C4-2B (cell line): Measurements from ENCODE around the gene KIAA2012.

Experiments
- H3K27ac ChIP-seq: fragments of 450-650 bp; 2 replicates; pipeline ENCODE4 v1.5.1; 2017
- ZFX ChIP-seq: fragments of 450-650 bp; IDR thresholded peaks from 2 replicates; pipeline ENCODE4 v1.6.1; 2017
- TF ChIP-seq, protein P1 (sequence below): fragments of 450-650 bp; conservative IDR thresholded peaks from 2 replicates; pipeline ENCODE4 v1.5.1; 2017; ENCODE audit warnings: mild to moderate bottlenecking

KIAA2012 gene

DNA sequence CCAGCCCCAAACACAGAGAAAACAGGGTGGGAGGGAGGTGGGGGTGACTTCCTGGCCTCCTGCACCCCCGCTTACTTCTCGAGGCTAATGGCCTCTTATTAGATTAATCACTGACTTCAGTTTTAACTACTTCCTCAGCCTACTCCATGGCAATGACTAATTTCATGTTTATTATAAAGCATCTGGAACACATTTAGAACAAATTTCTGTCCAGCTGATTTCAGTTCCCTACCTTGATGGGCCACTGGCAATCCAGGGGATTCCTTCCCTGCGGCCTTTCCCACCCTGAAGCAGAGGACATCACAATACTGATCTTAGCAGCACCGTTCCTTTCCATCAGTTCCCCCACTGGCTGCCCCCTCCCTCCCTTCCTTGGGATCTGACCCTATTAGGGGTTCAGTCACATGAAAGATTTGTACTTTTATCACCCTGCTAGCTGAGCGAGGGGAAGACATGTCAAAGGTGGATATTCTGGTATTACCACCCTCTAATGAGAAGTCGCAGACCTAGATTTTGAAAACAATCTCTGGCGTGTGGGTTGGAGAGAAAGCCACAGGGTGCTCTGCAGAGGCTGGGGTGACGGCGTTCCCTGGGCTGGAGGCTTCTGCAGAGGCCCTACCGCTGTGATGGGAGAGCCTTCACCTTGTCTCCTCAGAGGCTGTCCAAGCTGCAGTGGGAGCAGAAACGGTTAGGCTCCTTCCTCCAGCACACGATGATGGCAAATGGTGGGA is 67.6 kb downstream of the KIAA2012 start:
- TF ChIP-seq, protein P1, sequence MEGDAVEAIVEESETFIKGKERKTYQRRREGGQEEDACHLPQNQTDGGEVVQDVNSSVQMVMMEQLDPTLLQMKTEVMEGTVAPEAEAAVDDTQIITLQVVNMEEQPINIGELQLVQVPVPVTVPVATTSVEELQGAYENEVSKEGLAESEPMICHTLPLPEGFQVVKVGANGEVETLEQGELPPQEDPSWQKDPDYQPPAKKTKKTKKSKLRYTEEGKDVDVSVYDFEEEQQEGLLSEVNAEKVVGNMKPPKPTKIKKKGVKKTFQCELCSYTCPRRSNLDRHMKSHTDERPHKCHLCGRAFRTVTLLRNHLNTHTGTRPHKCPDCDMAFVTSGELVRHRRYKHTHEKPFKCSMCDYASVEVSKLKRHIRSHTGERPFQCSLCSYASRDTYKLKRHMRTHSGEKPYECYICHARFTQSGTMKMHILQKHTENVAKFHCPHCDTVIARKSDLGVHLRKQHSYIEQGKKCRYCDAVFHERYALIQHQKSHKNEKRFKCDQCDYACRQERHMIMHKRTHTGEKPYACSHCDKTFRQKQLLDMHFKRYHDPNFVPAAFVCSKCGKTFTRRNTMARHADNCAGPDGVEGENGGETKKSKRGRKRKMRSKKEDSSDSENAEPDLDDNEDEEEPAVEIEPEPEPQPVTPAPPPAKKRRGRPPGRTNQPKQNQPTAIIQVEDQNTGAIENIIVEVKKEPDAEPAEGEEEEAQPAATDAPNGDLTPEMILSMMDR = no peak
- TF ChIP-seq ZFX = no peak
- no peak overlapping the region for H3K27ac ChIP-seq

DNA sequence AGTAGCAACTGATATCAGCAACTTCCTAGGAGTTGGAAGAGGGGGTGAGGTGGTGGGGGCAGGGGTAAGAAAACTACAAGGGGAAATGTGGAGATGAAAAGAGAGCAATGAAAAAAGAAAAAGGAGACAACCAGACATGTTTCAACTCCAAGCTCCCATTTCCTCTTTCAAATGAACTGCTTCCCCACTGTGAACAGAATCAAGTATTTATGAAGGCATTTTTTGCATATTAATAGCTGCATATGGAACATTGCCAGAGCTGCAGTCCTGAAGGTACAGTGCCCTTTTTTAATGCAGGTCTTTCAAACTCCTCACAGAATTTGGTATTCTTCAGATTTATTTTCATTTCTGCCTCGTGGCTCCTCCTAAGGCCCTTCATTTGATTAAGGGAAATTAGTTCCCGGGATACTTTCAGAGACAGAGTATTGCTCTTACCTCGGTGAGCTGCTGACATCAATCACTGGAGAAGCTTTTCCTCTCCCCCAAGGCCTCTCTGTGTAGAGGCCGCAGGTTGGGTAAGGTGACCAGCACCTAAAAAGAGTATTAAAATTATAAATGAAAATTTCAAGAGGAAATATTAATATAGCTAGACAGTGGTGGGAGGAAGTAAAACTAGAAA is 68.4 kb downstream of the KIAA2012 start:
- TF ChIP-seq, protein P1 = no peak
- no peak for TF ChIP-seq ZFX
- no peak overlapping the region for H3K27ac ChIP-seq

DNA sequence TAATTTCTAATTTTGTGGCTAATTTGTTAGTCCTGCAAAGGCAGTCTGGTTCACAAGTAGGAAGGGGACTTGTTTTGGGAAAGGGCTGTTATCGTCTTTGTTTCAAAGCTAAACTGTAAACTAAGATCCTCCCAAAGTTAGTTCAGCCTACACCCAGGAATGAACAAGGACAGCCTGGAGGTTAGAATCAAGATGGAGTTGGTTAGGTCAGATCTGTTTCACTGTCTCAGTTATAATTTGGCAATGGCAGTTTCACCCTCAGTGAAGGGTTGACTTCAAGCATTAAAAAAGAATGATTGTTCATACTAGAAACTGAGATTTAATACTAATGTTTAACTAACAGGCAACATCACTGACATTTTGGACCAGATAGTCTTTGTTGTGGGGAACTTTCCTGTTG is 69.5 kb downstream of the KIAA2012 start:
- TF ChIP-seq, protein P1 = no peak
- TF ChIP-seq ZFX = no peak

DNA sequence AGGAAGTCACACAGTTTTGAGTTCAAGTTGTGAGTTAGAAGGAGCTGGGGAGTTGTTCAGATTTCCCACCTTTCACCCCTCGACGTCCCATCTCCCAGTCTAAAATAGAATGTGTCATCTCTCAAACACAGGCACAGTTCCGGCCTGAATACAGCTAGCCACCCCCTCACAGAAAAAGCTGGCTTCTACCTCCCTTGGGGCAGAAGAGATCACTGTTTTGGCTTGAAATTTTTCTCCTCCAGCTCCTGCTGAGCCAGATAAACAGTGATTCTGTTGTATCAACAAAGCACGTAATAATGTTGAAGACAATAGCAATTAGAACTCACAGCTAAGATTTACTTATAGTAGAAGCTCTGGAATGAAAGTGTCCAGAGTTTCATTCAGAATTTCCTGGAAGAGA is 74.7 kb downstream of the KIAA2012 start:
- TF ChIP-seq, protein P1 = no peak

More for the DNA sequence above, 69.5 kb downstream of the KIAA2012 start:
- H3K27ac ChIP-seq = no peak overlapping the region

DNA sequence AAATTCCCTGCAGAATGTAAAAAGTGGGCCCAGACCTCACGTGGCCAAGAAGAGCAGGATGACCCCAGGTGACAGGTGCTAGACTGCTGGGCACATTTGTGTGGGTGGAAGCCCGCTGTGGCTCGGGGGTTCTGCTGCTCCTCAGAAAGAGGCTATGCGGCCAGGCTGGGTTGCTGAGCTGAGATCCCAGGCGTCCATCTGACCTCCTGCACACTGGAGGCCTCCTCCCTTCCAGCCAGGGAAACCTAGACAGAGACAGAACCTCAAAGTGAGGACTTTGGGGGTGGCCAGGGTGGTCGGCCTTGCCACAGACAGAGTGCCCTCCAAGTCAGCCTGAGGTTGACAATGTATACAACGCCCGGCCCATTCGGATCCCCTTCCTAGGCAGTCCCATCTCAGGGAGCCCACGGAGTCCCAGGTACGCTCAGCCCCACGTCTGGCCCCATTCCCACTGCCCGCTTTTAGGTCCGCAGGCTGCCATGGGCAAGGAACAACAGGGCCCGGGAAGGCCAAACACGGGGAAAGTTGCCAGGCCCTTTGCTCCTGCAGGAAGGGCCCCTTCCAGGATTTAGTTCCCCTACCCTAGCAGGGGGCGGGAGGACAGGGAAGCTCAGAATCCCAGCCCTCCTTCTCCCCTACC is 75.6 kb downstream of the KIAA2012 start:
- TF ChIP-seq, protein P1 = no peak
- H3K27ac ChIP-seq = no peak overlapping the region

More for the DNA sequence above, 74.7 kb downstream of the KIAA2012 start:
- H3K27ac ChIP-seq = no peak overlapping the region

DNA sequence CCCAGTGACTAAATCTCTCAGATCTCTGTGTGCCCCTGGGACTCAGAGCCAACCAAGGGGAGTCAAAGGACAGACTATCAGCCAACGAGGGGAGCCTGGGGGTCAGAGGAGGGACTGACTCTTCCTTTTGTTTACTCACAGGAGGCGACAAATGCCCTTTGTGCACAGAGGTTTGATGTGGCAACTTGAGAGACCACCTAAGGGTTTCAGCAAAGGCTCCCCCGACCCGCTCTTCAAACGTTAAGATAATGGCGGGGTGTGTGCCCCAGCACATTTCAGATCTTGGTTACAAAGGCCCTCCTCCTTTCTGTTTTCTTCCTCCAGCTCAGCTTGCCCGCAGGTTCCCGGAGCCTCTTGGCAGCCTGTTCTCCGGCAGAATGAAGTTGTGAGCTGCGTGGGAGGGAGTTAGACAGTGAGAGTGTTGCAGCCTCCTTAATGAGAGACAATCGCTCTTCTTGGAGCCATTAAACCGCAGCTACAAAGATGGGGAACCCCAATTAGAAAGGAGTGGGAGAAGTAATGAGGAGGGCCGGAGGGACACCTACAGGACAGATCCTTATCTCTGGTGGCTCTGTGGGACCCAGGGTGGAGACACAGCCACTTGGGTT is 76.2 kb downstream of the KIAA2012 start:
- no peak overlapping the region for H3K27ac ChIP-seq
- no peak for TF ChIP-seq ZFX
- TF ChIP-seq, protein P1 = no peak

DNA sequence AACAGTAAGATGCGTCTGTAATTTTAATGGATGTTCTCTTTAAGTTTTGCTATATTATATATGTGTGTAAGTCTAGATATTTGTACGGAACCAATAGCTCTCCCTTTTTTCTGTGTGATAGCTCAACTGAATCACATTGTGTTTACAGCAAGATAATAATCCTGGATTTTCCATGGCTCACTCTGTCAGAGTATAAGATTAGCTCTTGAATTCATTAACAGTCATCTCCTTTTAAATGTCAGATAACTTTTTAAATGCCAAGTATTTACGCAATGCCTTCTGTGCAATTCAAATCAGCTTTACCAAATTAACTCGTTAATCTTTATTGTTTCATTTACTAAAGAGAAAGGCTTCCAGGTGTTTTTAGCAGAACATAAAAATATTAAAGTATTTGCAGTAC is 76.9 kb downstream of the KIAA2012 start:
- H3K27ac ChIP-seq = no peak overlapping the region
- TF ChIP-seq ZFX = no peak
- TF ChIP-seq, protein P1 = no peak
